ENCODE measurements around the gene BTN3A1.
"Not testable (repeated sequence)": the region's sequence is repeated elsewhere in the genome, so short reads cannot be mapped to it uniquely, and the experiment has no call there.

Gene BTN3A1

GRCh38 chr6:26415036-26415614 lies 13.1 kb downstream of the BTN3A1 start:
- DNase-seq (ENCODE audit: low read depth in 2 of 2) = no peak

GRCh38 chr6:26415791-26416190 lies 13.7 kb downstream of the BTN3A1 start:
- DNase-seq (ENCODE audit: low read depth in 2 of 2) = no peak

DNA sequence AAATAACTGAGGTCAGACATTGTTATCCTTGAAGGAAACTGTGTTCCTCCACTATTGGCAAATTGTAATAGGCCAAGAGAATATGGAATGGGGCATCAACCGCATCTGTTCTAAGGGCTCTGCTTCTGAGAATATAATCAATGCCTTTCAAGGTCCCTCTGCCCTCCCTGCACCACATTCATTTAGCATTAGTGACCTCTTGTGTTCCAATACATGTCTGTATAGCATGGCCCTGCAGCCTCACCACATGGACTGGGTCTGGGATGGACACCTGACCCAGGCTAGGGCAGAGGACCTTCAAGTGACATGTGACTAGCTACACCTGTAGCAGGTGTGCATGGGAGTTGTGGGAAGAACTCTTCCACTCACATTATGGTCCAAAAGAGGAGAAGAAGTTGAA lies 14.2 kb downstream of the BTN3A1 start:
- no peak for DNase-seq (ENCODE audit: low read depth in 2 of 2)

DNA sequence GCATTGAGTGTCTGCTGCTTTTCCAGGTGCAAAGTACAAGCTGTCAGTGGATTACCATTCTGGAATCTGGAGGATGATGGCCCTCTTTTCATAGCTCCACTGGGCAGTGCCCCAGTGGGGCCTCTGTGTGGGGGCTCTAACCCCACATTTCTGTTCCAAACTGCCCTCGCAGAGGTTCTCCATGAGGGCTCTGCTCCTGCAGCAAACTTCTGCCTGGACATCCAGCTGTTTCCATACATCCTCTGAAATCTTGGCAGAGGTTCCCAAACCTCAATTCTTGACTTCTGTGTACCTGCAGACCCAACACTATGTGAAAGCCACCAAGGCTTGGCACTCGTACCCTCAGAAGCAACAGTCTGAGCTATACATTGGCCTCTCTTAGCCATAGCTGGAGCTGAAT lies 16.0 kb downstream of the BTN3A1 start:
- not testable (repeated sequence) for DNase-seq (ENCODE audit: low read depth in 2 of 2)

- not testable (repeated sequence) for DNase-seq (ENCODE audit: low read depth in 2 of 2)
Measured at GRCh38 chr6:26418795-26419194, 16.7 kb downstream of the BTN3A1 start.

- DNase-seq (ENCODE audit: low read depth in 2 of 2) = no peak
Measured at GRCh38 chr6:26420688-26421171, 18.7 kb downstream of the BTN3A1 start.

DNA sequence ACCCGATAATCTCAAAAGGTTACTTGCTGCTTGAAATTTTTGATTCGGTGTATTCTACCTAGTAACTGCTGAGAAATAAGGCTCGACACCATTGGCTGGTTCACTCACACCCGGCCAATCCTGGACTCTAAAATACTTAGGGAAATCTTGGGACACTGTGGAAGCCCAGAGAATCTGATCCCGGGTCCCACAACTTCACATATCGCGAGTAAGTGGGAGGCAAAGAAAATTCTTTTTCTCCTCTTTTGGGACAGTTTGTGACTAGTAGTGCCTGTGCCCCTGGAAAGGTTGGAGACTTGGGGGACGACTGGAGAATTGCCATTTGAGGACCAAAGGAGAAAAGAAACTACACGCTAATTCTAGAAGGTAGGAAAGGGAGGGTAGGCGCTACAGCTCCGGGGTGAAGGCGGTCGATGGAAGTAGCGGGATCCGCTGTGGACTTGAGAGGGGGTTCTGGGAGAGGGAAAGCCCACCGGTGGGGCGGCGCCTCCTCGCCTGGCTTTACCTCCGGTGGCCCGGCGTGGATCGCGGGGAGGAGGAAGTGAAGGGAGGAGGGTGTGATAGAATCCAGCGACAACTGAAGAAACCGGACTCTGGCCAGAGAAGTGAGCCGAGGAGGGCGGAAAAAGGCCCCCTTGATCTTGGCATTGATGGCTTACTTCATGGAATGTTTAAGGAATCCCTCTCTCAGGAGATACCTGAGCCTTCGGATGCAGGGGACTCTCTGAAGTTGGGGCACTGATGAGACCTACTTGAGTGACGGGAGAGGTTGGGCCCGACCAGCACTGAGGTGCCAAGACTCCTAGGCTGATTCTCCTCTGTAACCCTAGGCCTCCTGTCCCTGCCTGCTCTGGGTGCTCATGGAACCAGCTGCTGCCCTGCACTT lies 19.4 kb downstream of the BTN3A1 start:
- peak in 1 of 2 donors; percentile 27 for DNase-seq (ENCODE audit: low read depth in 2 of 2)

DNA sequence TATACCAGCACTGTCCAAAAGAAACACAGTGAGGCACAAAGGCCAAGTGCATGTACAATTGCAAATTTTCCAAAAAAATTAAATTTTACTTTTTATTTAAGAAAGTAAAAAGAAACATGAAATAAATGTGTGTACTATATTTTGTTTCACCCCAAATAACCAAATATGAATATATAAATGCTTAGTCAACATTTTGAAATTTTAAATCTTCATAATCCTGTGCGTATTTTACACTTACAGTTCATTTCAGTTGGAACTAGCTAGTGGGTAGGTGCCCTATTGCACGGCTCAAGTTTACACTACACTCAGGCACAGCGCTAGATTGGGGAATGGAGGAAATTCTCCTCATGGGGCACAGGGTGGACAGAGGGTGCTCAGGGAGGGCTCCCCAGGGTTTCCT lies 20.3 kb downstream of the BTN3A1 start:
- no peak for DNase-seq (ENCODE audit: low read depth in 2 of 2)

DNA sequence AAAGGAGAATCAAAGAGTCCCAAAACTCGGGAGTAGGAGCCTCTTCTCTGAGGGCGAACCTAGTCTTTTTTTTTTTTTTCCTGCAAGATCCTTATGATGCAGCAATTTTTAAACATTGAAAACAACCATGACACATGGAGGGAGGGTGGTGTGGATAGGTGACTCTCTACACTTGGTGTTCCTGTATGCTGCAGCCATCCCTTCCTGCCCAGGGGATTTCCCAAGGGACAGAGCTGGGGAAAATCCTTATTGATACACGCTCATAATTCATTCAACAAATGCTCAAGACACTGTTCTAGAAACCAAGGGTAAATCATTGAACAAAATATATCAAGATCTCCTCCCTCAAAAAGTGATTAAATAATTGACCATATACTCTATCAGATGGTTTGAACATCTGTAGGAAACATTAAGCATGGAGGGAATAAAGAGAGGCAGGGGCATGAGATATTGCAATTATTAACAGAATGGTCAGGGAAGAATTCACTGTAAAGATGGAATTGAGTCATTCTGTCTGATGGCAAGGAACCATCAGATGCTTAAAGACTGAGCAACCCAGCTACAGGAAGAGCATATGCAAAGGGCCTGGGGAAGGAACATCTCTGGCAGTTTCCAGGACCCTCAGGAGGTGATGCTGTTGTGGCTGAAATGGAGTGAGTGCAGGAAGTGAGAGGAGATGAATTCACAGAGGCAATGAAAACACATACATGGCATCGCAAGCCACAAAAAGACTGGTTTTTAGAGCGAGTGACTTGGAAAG lies 24.8 kb downstream of the BTN3A1 start:
- DNase-seq (ENCODE audit: low read depth in 2 of 2) = no peak

DNA sequence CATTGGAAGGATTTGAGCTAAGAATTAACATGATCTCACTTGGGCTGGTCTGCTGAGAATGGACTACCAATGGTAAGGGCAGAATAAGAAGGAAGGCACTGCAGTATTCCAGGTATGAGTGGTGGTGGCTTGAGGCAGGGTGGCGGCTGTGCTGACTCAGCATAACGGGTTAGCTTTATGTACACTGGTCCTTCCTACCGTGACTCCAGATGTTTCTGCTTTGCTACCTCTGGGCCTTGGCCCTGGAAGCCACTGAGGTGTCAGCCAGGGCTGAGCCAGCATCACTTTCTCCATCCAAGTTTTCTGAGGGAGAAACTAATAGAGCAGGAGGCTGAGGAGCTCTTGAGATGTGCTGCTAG lies 25.4 kb downstream of the BTN3A1 start:
- DNase-seq (ENCODE audit: low read depth in 2 of 2) = no peak

- no peak for DNase-seq (ENCODE audit: low read depth in 2 of 2)
Measured at GRCh38 chr6:26428206-26428605, 26.1 kb downstream of the BTN3A1 start.

DNA sequence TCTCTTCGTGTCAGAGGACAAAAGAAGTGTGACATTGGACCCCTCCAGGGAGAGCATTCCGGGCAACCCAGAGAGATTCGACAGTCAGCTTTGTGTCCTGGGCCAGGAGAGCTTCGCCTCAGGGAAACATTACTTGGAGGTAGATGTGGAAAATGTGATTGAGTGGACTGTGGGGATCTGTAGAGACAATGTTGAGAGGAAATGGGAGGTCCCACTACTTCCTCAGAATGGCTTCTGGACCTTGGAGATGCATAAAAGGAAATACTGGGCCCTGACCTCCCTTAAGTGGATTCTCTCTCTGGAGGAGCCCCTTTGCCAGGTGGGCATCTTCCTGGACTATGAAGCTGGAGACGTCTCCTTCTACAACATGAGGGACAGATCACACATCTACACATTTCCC lies 28.7 kb downstream of the BTN3A1 start:
- no peak for DNase-seq (ENCODE audit: low read depth in 2 of 2)

DNA sequence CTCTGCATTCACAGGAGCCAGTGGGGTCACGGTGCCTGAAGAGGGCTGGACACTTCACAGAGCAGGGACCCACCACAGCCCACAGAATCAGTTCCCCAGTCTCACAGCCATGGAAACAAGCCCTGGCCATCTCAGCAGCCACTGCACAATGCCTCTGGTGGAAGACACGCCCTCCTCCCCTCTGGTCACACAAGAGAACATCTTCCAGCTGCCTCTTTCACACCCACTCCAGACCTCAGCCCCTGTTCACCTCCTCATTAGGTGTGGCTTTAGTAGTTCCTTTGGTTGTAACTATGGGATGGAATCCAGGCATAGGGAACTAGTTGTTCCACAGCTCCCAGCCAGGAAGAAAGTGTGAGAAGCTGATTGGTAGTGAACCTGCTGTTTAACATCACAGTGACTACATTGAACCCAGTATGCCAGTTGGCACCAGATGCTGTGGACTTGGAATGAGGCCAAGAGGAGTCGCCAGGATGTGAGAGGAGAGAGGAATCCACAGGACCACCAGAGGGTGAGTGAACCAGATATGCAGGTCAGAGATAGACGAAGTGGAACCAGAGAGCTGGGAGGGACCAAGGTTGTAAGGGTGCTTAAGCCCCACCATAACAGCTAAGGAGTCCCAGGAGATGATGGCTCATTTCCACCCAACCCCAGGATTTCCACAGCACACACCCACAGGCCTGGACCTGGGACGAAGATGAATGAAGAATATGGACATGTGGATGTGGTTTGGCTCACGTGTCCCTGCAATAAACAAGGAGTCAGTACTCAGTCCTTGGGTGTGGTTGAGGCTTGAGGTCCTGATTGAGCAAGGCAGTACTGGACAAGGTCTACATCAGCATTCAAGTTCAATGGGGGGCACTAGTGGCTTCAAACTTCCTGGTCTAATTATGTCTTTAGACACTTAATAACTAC lies 29.4 kb downstream of the BTN3A1 start:
- DNase-seq (ENCODE audit: low read depth in 2 of 2) = no peak

- DNase-seq (ENCODE audit: low read depth in 2 of 2) = no peak
Measured at GRCh38 chr6:26432627-26433201, 30.6 kb downstream of the BTN3A1 start.

DNA sequence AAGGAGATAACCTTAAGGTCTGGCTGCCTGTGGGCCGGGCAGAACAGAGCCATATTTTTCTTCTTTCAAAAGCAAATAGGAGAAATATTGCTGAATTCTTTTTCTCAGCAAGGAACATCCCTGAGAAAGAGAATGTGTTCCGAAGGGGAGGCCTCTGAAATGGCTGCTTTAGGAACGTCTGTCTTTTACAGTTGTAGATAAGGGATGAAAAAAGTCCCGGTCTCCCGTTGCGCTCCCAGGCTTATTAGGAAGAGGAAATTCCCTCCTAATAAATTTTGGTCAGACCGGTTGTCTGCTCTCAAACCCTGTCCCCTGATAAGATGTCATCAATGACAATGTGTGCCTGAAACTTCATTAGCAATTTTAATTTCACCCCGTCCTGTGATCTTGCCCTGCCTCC lies 31.6 kb downstream of the BTN3A1 start:
- DNase-seq (ENCODE audit: low read depth in 2 of 2) = not testable (repeated sequence)

- no peak for DNase-seq (ENCODE audit: low read depth in 2 of 2)
Measured at GRCh38 chr6:26436018-26436417, 33.9 kb downstream of the BTN3A1 start.

GRCh38 chr6:26437550-26437949 lies 35.5 kb downstream of the BTN3A1 start:
- no peak for DNase-seq (ENCODE audit: low read depth in 2 of 2)

DNA sequence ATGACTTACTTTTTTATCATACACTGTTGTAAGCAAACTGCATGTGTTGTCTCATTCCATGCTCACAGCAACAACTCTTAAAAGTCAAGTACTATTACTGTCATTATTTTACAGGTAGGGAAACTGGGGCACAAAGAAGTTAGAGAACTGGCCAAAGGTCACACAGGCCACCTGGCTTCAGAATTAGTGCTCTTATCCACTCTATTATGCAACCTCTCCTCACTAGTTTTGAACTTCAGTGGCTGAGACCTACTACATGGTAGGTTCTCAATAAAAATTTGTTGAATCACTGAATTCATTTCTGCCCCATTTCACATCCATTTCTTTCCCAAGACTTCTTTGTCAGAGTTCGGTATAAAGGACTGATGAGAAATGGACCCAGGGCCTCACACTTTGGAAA lies 35.9 kb downstream of the BTN3A1 start:
- no peak for DNase-seq (ENCODE audit: low read depth in 2 of 2)

DNA sequence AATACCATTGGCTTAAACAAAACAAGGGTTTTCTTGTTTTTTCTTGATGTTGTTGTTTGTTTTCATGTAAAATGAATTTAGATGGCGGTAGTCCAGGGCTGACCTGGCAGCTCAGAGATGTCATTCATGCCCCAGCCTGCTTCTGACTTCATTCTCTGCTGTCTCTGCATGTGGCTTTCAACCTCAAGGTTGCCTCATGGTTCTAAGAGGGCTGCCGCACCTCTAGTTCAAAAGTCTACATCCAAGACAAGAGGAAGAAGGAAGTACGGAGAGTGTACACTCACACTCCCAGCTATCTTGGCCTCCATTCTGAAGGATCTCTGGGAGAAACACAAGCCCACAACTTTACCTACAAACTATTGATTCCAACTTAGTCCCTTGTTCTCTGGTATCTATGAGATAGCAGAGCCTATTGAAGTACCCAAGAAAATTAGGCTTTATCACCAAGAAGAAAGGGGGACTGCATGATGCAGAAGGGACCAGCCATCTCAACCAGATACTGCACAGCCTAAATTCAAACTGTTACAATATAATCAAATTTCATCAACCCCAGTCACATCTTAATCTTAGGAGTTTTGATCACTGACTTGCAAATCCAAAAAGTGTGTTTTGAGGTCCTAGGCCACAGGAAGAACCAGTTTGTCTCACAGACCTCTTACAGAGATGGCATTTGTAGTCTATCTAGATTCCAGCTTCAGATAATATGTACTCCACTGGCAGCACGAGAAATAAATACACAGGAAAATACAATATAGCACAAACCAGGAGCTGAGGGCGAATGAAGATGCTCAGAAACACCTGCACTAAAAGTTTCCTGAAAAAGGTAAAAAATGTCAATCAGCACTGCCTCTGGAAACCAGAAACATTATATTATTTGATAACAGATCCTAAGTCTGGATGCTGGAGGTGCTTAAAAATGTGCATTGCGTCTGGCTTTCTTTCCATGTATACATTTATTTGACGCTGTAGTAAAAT lies 37.4 kb downstream of the BTN3A1 start:
- DNase-seq (ENCODE audit: low read depth in 2 of 2) = no peak

- no peak for DNase-seq (ENCODE audit: low read depth in 2 of 2)
Measured at GRCh38 chr6:26440977-26441358, 38.9 kb downstream of the BTN3A1 start.
